ENCODE data around the gene ACTG2. TPM values are rescaled to one million over a fixed set of nuclear protein-coding genes. Genes with fewer than 3 reads are reported as not detected.

Gene ACTG2
- total and polyA plus RNA-seq, 4 donors, result 0.46 to 9.0 (median 4.3) TPM

DNA sequence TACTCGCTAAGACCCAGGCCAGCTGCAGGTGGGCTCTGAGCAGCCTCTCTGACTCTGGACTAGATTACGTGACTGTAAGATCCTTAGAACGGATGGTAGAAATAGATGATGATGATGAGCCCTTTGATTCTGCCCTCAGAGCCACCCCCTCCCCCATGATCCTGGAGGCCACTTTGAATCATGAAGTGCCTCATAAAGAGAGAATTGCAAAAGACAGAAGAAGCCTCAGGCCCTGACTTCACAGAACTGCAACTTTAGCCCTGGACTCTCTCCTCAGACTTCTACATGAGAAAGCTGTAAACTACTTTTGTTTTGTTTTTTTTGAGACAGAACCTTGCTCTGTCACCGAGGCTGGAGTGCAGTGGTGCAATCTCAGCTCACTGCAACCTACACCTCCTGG is 76.5 kb downstream of the ACTG2 start:
- WGBS, result 85% methylated on average over 4 of the region's 4 CpGs
- Histone ChIP-seq H3K4me1 (ENCODE audit: control insufficient read depth in 4 of 4, insufficient read depth in 4 of 4, low read length in 3 of 4) (peaks cover 0 to 11% (median 1%) of the 10 kb centered on the region in 4 donors), H3K27ac (ENCODE audit: low read depth in 1 of 2, low read length in 2 of 2) (no peak overlapping the region), H3K9me3 (ENCODE audit: control insufficient read depth in 4 of 4, low read length in 3 of 4) (no peaks in the 10 kb centered on the region), H3K9ac (ENCODE audit: low read depth in 1 of 2, low read length in 2 of 2) (no peak overlapping the region), H3K27me3 (ENCODE audit: control insufficient read depth in 4 of 4, insufficient read depth in 4 of 4, low read length in 3 of 4) (no peaks in the 10 kb centered on the region), H3K36me3 (ENCODE audit: control insufficient read depth in 4 of 4, insufficient read depth in 3 of 4, low read depth in 1 of 4, low read length in 3 of 4) (no peaks in the 10 kb centered on the region), H3K4me3 (ENCODE audit: low read depth in 1 of 3, low read length in 3 of 3) (no peak overlapping the region)
- TF ChIP-seq FOXA2 (IDR thresholded peaks at IDR 0.05) (no peak), ATF3 (IDR thresholded peaks at IDR 0.05) (no peak), EGR1 (IDR thresholded peaks at IDR 0.05; ENCODE audit: low read depth in 2 of 2) (no peak), YY1 (IDR thresholded peaks at IDR 0.05) (no peak), GABPA (IDR thresholded peaks at IDR 0.05 in 1 of 2, conservative IDR thresholded peaks at IDR 0.05 in 1 of 2) (no peak), RXRA (IDR thresholded peaks at IDR 0.05) (no peak), FOXA1 (IDR thresholded peaks at IDR 0.05) (no peak), TAF1 (conservative IDR thresholded peaks at IDR 0.05) (no peak), HNF4A (conservative IDR thresholded peaks at IDR 0.05) (no peak), NR2F2 (IDR thresholded peaks at IDR 0.05) (no peak), JUND (IDR thresholded peaks at IDR 0.05) (no peak), ZBTB33 (IDR thresholded peaks at IDR 0.05) (no peak)
- TF ChIP-seq, protein P1, sequence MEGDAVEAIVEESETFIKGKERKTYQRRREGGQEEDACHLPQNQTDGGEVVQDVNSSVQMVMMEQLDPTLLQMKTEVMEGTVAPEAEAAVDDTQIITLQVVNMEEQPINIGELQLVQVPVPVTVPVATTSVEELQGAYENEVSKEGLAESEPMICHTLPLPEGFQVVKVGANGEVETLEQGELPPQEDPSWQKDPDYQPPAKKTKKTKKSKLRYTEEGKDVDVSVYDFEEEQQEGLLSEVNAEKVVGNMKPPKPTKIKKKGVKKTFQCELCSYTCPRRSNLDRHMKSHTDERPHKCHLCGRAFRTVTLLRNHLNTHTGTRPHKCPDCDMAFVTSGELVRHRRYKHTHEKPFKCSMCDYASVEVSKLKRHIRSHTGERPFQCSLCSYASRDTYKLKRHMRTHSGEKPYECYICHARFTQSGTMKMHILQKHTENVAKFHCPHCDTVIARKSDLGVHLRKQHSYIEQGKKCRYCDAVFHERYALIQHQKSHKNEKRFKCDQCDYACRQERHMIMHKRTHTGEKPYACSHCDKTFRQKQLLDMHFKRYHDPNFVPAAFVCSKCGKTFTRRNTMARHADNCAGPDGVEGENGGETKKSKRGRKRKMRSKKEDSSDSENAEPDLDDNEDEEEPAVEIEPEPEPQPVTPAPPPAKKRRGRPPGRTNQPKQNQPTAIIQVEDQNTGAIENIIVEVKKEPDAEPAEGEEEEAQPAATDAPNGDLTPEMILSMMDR (IDR thresholded peaks at IDR 0.05; ENCODE audit: low read depth, low read length, missing input control), result no peak
- TF ChIP-seq, protein P2, sequence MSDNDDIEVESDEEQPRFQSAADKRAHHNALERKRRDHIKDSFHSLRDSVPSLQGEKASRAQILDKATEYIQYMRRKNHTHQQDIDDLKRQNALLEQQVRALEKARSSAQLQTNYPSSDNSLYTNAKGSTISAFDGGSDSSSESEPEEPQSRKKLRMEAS (IDR thresholded peaks at IDR 0.05), result no peak
- TF ChIP-seq, protein P3, sequence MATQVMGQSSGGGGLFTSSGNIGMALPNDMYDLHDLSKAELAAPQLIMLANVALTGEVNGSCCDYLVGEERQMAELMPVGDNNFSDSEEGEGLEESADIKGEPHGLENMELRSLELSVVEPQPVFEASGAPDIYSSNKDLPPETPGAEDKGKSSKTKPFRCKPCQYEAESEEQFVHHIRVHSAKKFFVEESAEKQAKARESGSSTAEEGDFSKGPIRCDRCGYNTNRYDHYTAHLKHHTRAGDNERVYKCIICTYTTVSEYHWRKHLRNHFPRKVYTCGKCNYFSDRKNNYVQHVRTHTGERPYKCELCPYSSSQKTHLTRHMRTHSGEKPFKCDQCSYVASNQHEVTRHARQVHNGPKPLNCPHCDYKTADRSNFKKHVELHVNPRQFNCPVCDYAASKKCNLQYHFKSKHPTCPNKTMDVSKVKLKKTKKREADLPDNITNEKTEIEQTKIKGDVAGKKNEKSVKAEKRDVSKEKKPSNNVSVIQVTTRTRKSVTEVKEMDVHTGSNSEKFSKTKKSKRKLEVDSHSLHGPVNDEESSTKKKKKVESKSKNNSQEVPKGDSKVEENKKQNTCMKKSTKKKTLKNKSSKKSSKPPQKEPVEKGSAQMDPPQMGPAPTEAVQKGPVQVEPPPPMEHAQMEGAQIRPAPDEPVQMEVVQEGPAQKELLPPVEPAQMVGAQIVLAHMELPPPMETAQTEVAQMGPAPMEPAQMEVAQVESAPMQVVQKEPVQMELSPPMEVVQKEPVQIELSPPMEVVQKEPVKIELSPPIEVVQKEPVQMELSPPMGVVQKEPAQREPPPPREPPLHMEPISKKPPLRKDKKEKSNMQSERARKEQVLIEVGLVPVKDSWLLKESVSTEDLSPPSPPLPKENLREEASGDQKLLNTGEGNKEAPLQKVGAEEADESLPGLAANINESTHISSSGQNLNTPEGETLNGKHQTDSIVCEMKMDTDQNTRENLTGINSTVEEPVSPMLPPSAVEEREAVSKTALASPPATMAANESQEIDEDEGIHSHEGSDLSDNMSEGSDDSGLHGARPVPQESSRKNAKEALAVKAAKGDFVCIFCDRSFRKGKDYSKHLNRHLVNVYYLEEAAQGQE (IDR thresholded peaks at IDR 0.05), result no peak
- no peak for DNase-seq (ENCODE audit: low spot score)

Small RNAs within 50 kb of the gene (small RNA-seq; reads per million reads assigned to genes)
- not detected for gene RNA5SP97

Other genes starting within 250 kb of the ACTG2 start
- 10 to 100 TPM; 16.2 to 17.2 TPM for gene TPRKB, start 155.7 kb upstream of the ACTG2 start, total RNA-seq
- 10 to 100 TPM; 16.9 to 27.7 TPM for gene TPRKB, start 155.7 kb upstream of the ACTG2 start, polyA plus RNA-seq
- gene DUSP11, start 112.9 kb upstream of the ACTG2 start, total RNA-seq, result 10 to 100 TPM in 1 of 2 donors, 1 to 10 TPM in 1; 10.0 to 10.7 TPM
- 1 to 10 TPM; 6.7 to 8.5 TPM for gene DUSP11, start 112.9 kb upstream of the ACTG2 start, polyA plus RNA-seq
- gene C2orf78, start 108.8 kb upstream of the ACTG2 start, total RNA-seq, result not detected
- gene C2orf78, start 108.8 kb upstream of the ACTG2 start, polyA plus RNA-seq, result under 1 TPM in 1 of 2 donors, not detected in 1; 0.02 TPM
- 10 to 100 TPM; 10.2 to 13.1 TPM for gene STAMBP, start 64.0 kb upstream of the ACTG2 start, total RNA-seq
- gene STAMBP, start 64.0 kb upstream of the ACTG2 start, polyA plus RNA-seq, result 10 to 100 TPM; 18.6 to 27.1 TPM
- gene DGUOK, start 33.9 kb downstream of the ACTG2 start, total RNA-seq, result 10 to 100 TPM; 19.6 to 24.4 TPM
- gene DGUOK, start 33.9 kb downstream of the ACTG2 start, polyA plus RNA-seq, result 10 to 100 TPM; 32.2 to 49.7 TPM
- 10 to 100 TPM in 1 of 2 donors, 1 to 10 TPM in 1; 5.0 to 16.2 TPM for gene TET3, start 91.9 kb downstream of the ACTG2 start, total RNA-seq
- gene TET3, start 91.9 kb downstream of the ACTG2 start, polyA plus RNA-seq, result 1 to 10 TPM in 1 of 2 donors, under 1 TPM in 1; 0.89 to 1.5 TPM